Upper lobe of right lung (tissue), 1 donor: Measurements from ENCODE around the gene SMAD6. TPM values are rescaled to one million over a fixed set of nuclear protein-coding genes. Genes with fewer than 3 reads are reported as not detected.

Experiments used
- ATAC-seq: fragments of 200-7000 bp; cut with Tn5 transposase; one replicate; pipeline ENCODE4 v1.9.1; 2020; ENCODE audit warnings: mild to moderate bottlenecking, moderate library complexity
- DNase-seq: peaks from one replicate; pipeline ENCODE4 v3.0.0-alpha.2; 2020
- H3K27ac ChIP-seq: fragments of 200-600 bp; one replicate; pipeline ENCODE4 v1.8.0; 2022
- H3K27me3 ChIP-seq: fragments of 200-600 bp; one replicate; pipeline ENCODE4 v1.8.0; 2022; ENCODE audit warnings: mild to moderate bottlenecking
- H3K36me3 ChIP-seq: fragments of 200-600 bp; one replicate; pipeline ENCODE4 v1.8.0; 2022
- H3K4me1 ChIP-seq: fragments of 200-600 bp; one replicate; pipeline ENCODE4 v1.8.0; 2022
- H3K4me3 ChIP-seq: fragments of 200-600 bp; one replicate; pipeline ENCODE4 v1.8.0; 2022; ENCODE audit warnings: mild to moderate bottlenecking
- H3K9me3 ChIP-seq: fragments of 200-600 bp; one replicate; pipeline ENCODE4 v1.8.0; 2022
- intact Hi-C: fragments of 100-400 bp; cut with DNase I; formaldehyde crosslinking; loops from one replicate; pipeline ENCODE4 v1.11.0; 2022
- total RNA-seq: library from RNA; stranded (reverse); fragmentation: NEBNext Ultra II Directional; extraction: Animal tissue kit (Norgen Biotek cat#: 25700); gene quantifications from one replicate; pipeline ENCODE4 v1.2.1, GENCODE V29; 2021
- TF ChIP-seq, protein P1 (sequence below): fragments of 200-600 bp; IDR thresholded peaks from one replicate; pipeline ENCODE4 v1.8.0; 2022; ENCODE audit warnings: antibody characterized with exemption
- donor health status: DM: no; HTN: yes; CAD: no; lungs with severe emphysema.

SMAD6 gene
- total RNA-seq, 1 donor from 2014 or later, result 167 TPM

DNA sequence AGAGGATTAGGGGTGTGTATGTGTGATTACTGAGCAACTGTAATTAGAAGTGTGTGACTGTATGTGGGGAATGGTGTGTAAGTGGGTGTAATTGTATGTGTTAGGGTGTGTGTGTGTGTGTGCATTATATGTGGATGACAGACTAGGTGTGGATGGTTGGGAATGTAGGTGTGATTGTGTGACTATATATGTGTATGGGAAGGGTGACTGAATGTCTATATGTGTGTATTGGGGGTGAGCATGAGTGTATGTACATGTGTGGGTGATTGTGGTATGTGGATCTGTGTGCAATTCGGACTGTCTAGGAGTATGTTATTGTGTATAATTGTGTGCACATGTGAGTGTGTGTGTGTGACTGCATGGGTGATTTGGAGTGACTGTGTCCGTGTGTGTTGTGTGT, 43.2 kb upstream of the SMAD6 start:
- H3K27me3 ChIP-seq, result no peaks in the 10 kb centered on the region
- H3K36me3 ChIP-seq, result no peaks in the 10 kb centered on the region
- H3K9me3 ChIP-seq, result no peaks in the 10 kb centered on the region
- H3K4me1 ChIP-seq, result peaks cover 7% of the 10 kb centered on the region
- no peak overlapping the region for H3K4me3 ChIP-seq
- ATAC-seq (no peak), DNase-seq (no peak)
- TF ChIP-seq, protein P1, sequence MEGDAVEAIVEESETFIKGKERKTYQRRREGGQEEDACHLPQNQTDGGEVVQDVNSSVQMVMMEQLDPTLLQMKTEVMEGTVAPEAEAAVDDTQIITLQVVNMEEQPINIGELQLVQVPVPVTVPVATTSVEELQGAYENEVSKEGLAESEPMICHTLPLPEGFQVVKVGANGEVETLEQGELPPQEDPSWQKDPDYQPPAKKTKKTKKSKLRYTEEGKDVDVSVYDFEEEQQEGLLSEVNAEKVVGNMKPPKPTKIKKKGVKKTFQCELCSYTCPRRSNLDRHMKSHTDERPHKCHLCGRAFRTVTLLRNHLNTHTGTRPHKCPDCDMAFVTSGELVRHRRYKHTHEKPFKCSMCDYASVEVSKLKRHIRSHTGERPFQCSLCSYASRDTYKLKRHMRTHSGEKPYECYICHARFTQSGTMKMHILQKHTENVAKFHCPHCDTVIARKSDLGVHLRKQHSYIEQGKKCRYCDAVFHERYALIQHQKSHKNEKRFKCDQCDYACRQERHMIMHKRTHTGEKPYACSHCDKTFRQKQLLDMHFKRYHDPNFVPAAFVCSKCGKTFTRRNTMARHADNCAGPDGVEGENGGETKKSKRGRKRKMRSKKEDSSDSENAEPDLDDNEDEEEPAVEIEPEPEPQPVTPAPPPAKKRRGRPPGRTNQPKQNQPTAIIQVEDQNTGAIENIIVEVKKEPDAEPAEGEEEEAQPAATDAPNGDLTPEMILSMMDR, result no peak
- intact Hi-C loops, result no loop called here
- no peak overlapping the region for H3K27ac ChIP-seq

DNA sequence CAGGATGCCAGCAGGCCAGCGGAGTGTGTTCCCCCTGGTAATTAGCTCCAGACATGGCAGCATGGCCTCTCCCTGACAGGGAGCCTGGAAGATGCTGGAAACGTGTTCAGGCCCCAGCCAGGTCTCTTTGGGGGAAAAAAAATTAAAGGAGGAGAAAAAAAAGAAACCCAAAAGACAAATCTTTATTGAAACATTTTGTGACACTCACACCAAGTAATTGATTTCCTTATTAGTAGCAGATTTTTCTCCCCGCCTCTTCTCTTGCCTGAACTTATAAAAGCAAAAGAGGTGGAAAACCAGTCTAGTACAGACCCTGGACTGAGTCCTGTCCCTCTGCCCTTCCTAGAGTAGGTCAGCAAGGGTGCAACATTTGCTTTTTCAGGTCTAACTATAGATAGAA, 42.7 kb upstream of the SMAD6 start:
- intact Hi-C loops, result no loop called here
- Histone ChIP-seq H3K27ac (no peak overlapping the region), H3K9me3 (no peaks in the 10 kb centered on the region), H3K4me1 (peaks cover 7% of the 10 kb centered on the region), H3K27me3 (no peaks in the 10 kb centered on the region), H3K36me3 (no peaks in the 10 kb centered on the region), H3K4me3 (no peak overlapping the region)
- DNase-seq (no peak), ATAC-seq (no peak)
- TF ChIP-seq, protein P1, result no peak

DNA sequence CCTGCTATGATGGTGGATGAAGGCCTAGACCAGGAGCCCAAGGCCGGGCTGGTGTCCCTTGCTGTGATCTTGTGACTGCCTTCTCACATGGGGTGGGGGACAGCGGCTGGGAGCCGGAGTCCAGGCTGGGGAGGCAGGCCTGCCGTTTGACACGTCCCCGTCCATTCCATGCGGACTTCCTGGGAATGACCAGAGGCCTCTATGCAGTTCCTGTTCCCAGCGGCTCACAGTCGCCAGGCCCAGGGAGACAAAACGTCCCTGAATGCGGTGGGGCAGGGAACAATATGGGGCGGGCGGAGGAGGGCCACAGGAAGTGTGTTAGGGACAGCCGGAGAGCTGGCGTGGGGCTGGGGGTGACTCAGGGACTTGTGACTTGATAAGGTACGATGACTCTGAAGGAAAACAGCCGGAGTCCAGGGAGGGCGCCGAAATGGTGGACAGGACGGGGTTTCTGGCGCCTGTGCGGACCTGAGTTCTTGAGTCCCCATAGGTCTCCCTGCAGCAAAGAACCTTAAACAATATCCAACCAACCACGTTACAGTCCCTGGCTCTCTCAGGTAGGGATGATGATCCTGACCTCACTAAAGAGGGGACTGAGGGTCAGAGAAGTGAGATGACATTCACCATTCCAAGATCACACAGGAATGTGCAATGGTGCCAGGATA, 40.5 kb upstream of the SMAD6 start:
- intact Hi-C loops, result no loop called here
- DNase-seq (no peak), ATAC-seq (peak; percentile 79)
- no peaks in the 10 kb centered on the region for H3K27me3 ChIP-seq
- no peaks in the 10 kb centered on the region for H3K36me3 ChIP-seq
- no peaks in the 10 kb centered on the region for H3K4me1 ChIP-seq
- TF ChIP-seq, protein P1, result no peak
- peak overlapping the region; percentile 68 for H3K27ac ChIP-seq
- H3K4me3 ChIP-seq, result no peak overlapping the region
- H3K9me3 ChIP-seq, result no peaks in the 10 kb centered on the region

DNA sequence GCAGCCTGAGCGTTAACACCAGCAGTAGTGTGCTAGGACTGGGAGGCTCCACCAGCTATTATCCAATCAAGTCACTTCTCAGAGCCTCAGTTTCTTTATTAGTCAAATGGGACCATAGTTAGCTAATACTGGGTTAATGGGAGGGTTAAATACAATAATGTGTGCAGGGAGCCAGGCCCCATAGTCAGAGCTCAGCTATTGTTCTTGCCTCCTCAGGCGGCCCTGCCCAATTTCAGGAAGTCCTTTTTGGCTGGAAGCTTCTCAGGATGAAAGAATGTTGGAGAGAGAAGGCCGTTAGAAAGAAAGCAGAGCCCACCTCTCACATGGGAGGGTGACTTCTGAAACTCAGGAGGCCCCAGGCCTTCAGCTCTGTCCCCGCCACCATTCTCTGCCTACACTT, 39.5 kb upstream of the SMAD6 start:
- Histone ChIP-seq H3K27ac (peak overlapping the region; percentile 68), H3K27me3 (no peaks in the 10 kb centered on the region), H3K4me1 (no peaks in the 10 kb centered on the region), H3K9me3 (no peaks in the 10 kb centered on the region), H3K36me3 (no peaks in the 10 kb centered on the region), H3K4me3 (no peak overlapping the region)
- intact Hi-C loops, result no loop called here
- no peak for ATAC-seq
- no peak for DNase-seq
- TF ChIP-seq, protein P1, result no peak

DNA sequence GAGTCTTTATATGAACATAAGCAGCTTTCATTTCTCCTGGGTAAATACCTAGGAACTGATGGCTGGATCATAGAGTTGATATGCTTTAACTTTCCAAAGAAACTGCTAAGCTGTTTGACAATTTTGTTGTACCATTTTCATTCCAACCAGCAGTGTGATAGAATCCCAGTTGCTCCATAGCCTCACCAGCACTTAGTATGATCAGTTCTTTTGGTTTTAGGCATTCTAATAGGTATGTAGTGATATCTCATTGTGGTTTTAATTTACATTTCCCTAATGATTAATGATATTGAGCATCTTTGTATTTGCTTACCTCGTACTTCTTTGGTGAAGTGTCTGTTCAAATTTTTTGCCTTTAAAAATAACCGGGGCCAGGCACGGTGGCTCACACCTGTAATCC, 38.4 kb upstream of the SMAD6 start:
- Histone ChIP-seq H3K27ac (no peak overlapping the region), H3K27me3 (no peaks in the 10 kb centered on the region), H3K4me1 (no peaks in the 10 kb centered on the region), H3K36me3 (no peaks in the 10 kb centered on the region), H3K9me3 (no peaks in the 10 kb centered on the region), H3K4me3 (no peak overlapping the region)
- no peak for DNase-seq
- TF ChIP-seq, protein P1, result no peak
- intact Hi-C loops, result no loop called here
- no peak for ATAC-seq

DNA sequence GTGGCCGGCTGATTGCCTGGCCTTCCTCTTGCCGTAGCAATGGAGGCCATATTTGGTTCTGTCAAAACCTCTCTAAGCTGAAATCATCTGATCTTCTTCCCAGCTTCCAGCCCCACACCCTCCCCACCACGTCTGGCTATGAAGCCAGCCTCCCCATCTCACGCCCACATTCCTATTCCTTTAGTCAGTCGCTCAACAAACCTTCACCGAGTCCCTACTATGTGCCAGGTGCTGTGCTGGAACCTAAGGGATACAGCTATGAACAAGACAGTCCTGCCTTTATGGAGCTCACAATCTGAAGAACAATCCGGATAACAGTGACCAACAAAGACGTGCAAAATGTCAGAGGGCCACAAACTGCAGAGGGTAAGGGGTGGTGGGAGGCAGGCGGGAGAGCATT, 31.9 kb upstream of the SMAD6 start:
- intact Hi-C loops, result no loop called here
- Histone ChIP-seq H3K27me3 (no peaks in the 10 kb centered on the region), H3K27ac (no peak overlapping the region), H3K36me3 (no peaks in the 10 kb centered on the region), H3K4me3 (no peak overlapping the region), H3K9me3 (no peaks in the 10 kb centered on the region), H3K4me1 (no peaks in the 10 kb centered on the region)
- ATAC-seq (no peak), DNase-seq (no peak)
- TF ChIP-seq, protein P1, result no peak
